ENCODE data around the gene STRIP2.
"Not testable (repeated sequence)": the region's sequence is repeated elsewhere in the genome, so short reads cannot be mapped to it uniquely, and the experiment has no call there.

DNA sequence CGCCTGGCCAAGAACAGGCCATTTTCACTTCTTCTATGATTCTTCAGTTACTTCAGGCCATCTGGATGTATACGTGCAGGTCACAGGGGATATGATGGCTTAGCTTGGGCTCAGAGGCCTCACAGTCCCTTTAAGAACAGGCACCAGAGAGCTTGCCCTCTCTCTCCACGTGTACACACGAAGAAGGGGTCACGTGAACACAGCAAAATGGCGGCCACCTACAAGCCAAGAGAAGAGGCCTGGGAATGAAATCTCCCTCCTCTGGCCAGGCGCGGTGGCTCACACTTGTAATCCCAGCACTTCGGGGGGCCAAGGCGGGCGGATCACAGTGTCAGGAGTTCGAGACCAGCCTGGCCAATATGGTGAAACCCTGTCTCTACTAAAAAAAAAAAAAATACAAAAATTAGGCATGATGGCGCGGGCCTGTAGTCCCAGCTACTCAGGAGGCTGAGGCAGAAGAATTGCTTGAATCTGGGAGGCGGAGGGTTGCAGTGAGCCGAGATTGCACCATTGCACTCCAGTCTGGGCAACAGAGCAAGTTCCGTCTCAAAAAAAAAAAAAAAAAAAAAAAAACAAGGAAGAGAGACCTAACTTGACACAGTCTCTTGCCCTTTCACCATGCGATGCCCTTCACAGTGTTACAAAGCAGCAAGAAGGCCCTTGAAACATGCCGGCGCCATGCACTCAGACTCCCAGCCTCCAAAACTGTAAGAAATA, 100.5 kb downstream of the STRIP2 start:
- TF ChIP-seq, protein P1, sequence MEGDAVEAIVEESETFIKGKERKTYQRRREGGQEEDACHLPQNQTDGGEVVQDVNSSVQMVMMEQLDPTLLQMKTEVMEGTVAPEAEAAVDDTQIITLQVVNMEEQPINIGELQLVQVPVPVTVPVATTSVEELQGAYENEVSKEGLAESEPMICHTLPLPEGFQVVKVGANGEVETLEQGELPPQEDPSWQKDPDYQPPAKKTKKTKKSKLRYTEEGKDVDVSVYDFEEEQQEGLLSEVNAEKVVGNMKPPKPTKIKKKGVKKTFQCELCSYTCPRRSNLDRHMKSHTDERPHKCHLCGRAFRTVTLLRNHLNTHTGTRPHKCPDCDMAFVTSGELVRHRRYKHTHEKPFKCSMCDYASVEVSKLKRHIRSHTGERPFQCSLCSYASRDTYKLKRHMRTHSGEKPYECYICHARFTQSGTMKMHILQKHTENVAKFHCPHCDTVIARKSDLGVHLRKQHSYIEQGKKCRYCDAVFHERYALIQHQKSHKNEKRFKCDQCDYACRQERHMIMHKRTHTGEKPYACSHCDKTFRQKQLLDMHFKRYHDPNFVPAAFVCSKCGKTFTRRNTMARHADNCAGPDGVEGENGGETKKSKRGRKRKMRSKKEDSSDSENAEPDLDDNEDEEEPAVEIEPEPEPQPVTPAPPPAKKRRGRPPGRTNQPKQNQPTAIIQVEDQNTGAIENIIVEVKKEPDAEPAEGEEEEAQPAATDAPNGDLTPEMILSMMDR (IDR thresholded peaks at IDR 0.05) = not testable (repeated sequence)
- TF ChIP-seq POLR2A (IDR thresholded peaks at IDR 0.05) = not testable (repeated sequence)
